H9 (cell line): ENCODE results near the gene PIK3R5. TPM values are rescaled to one million over a fixed set of nuclear protein-coding genes. Genes with fewer than 3 reads are reported as not detected.

Experiments
- DNase-seq: peaks from one replicate; pipeline ENCODE4 v3.0.0-alpha.2; 2017
- H2AFZ ChIP-seq: one replicate; pipeline ENCODE4 v1.6.1; 2013; ENCODE audit warnings: mild to moderate bottlenecking, low read length, control low read depth, moderate library complexity
- H2AK5ac ChIP-seq: 2 replicates; pipeline ENCODE4 v1.6.1; 2013; ENCODE audit warnings: low read length, control low read depth, mixed read lengths; ENCODE audit not compliant: insufficient read length
- H2BK120ac ChIP-seq: one replicate; pipeline ENCODE4 v1.6.1; 2013; ENCODE audit warnings: low read depth, mild to moderate bottlenecking, low read length, control low read depth, inconsistent platforms; ENCODE audit not compliant: poor library complexity, severe bottlenecking
- H2BK12ac ChIP-seq: 2 replicates; pipeline ENCODE4 v1.6.1; 2013; ENCODE audit warnings: low read length, control low read depth, mixed read lengths, low read depth; ENCODE audit not compliant: insufficient read length
- H2BK15ac ChIP-seq: 2 replicates; pipeline ENCODE4 v1.6.1; 2013; ENCODE audit warnings: low read depth, low read length, control low read depth
- H2BK20ac ChIP-seq: one replicate; pipeline ENCODE4 v1.6.1; 2013; ENCODE audit warnings: low read depth, mild to moderate bottlenecking, low read length, control low read depth, inconsistent platforms; ENCODE audit not compliant: poor library complexity, severe bottlenecking
- H2BK5ac ChIP-seq: 2 replicates; pipeline ENCODE4 v1.6.1; 2013; ENCODE audit warnings: low read length, control low read depth, mixed read lengths; ENCODE audit not compliant: insufficient read length
- H3K14ac ChIP-seq: 2 replicates; pipeline ENCODE4 v1.6.1; 2013; ENCODE audit warnings: low read length, control low read depth; ENCODE audit not compliant: insufficient read depth
- H3K18ac ChIP-seq: 2 replicates; pipeline ENCODE4 v1.6.1; 2013; ENCODE audit warnings: low read depth, mild to moderate bottlenecking, mixed read lengths, low read length, control low read depth; ENCODE audit not compliant: insufficient read length
- H3K23ac ChIP-seq: 2 replicates; pipeline ENCODE4 v1.6.1; 2013; ENCODE audit warnings: low read length, control low read depth, mixed read lengths, low read depth; ENCODE audit not compliant: insufficient read length
- H3K23me2 ChIP-seq: 2 replicates; pipeline ENCODE4 v1.6.1; 2013; ENCODE audit warnings: low read depth, mild to moderate bottlenecking, mixed read lengths, low read length, control low read depth; ENCODE audit not compliant: insufficient read length, poor library complexity, severe bottlenecking
- H3K27ac ChIP-seq: 2 replicates; pipeline ENCODE4 v1.5.1; 2013; ENCODE audit warnings: low read length, control low read depth, mixed read lengths, low read depth; ENCODE audit not compliant: insufficient read length
- H3K27me3 ChIP-seq: 2 replicates; pipeline ENCODE4 v1.6.1; 2013; ENCODE audit warnings: low read length, control low read depth, inconsistent platforms; ENCODE audit not compliant: insufficient read depth
- H3K4ac ChIP-seq: 2 replicates; pipeline ENCODE4 v1.6.1; 2013; ENCODE audit warnings: low read depth, mild to moderate bottlenecking, control low read depth, inconsistent platforms, low read length, moderate library complexity
- H3K4me1 ChIP-seq: 2 replicates; pipeline ENCODE4 v1.6.1; 2013; ENCODE audit warnings: low read length, control low read depth, inconsistent platforms; ENCODE audit not compliant: insufficient read depth
- H3K4me2 ChIP-seq: 2 replicates; pipeline ENCODE4 v1.6.1; 2013; ENCODE audit warnings: low read length, control low read depth, mixed read lengths; ENCODE audit not compliant: insufficient read length, insufficient read depth
- H3K56ac ChIP-seq: 2 replicates; pipeline ENCODE4 v1.6.1; 2013; ENCODE audit warnings: low read depth, mild to moderate bottlenecking, mixed read lengths, low read length, control low read depth; ENCODE audit not compliant: insufficient read length
- H3K79me1 ChIP-seq: 2 replicates; pipeline ENCODE4 v1.6.1; 2013; ENCODE audit warnings: low read depth, mild to moderate bottlenecking, moderate library complexity, low read length, control low read depth, inconsistent platforms; ENCODE audit not compliant: insufficient read depth, poor library complexity, severe bottlenecking
- H3K79me2 ChIP-seq: 2 replicates; pipeline ENCODE4 v1.6.1; 2013; ENCODE audit warnings: low read length, control low read depth, inconsistent platforms; ENCODE audit not compliant: insufficient read depth
- H3K9ac ChIP-seq: 2 replicates; pipeline ENCODE4 v1.6.1; 2013; ENCODE audit warnings: low read length, control low read depth, mixed read lengths; ENCODE audit not compliant: insufficient read length; ENCODE audit errors: extremely low read depth
- H3K9me3 ChIP-seq: one replicate; pipeline ENCODE4 v1.6.1; 2013; ENCODE audit warnings: low read depth, low read length, inconsistent platforms; ENCODE audit not compliant: control insufficient read depth
- H3T11ph ChIP-seq: one replicate; pipeline ENCODE4 v1.6.1; 2013; ENCODE audit warnings: mild to moderate bottlenecking, low read length, control low read depth, inconsistent platforms
- H4K20me1 ChIP-seq: one replicate; pipeline ENCODE4 v1.6.1; 2013; ENCODE audit not compliant: control insufficient read depth, insufficient read length, insufficient read depth
- H4K5ac ChIP-seq: 2 replicates; pipeline ENCODE4 v1.6.1; 2013; ENCODE audit warnings: low read depth, mild to moderate bottlenecking, mixed read lengths, low read length, control low read depth; ENCODE audit not compliant: insufficient read length
- H4K8ac ChIP-seq: replicated peaks from 2 replicates; pipeline ENCODE4 v1.6.1; 2013; ENCODE audit warnings: low read length, control low read depth, mixed read lengths, low read depth; ENCODE audit not compliant: insufficient read length
- H4K91ac ChIP-seq: 2 replicates; pipeline ENCODE4 v1.6.1; 2013; ENCODE audit warnings: low read depth, mild to moderate bottlenecking, moderate library complexity, mixed read lengths, low read length, control low read depth; ENCODE audit not compliant: insufficient read length
- H3K27ac Mint-ChIP-seq, 3 experiments: 2 replicates in 2 of 3; 3 replicates in 1 of 3; pipeline ENCODE4 v1.8.0; 2020 to 2021; ENCODE audit warnings: mixed read lengths in 3 of 3, mild to moderate bottlenecking in 1 of 3, moderate library complexity in 1 of 3
- H3K27me3 Mint-ChIP-seq: 2 replicates; pipeline ENCODE4 v1.8.0; 2021; ENCODE audit warnings: low read depth, mild to moderate bottlenecking, moderate library complexity, mixed read lengths
- H3K36me3 Mint-ChIP-seq, 3 experiments: 2 replicates in 2 of 3; 3 replicates in 1 of 3; pipeline ENCODE4 v1.8.0; 2020 to 2021; ENCODE audit warnings: low read depth in 3 of 3, mixed read lengths in 3 of 3; ENCODE audit not compliant: insufficient read depth in 1 of 3
- H3K4me1 Mint-ChIP-seq, 2 experiments: 2 replicates each; pipeline ENCODE4 v1.8.0; 2020; ENCODE audit warnings: mixed read lengths in 2 of 2
- H3K4me3 Mint-ChIP-seq, 2 experiments: 2 replicates in 1 of 2; 3 replicates in 1 of 2; pipeline ENCODE4 v1.8.0; 2020 to 2021; ENCODE audit warnings: mild to moderate bottlenecking in 2 of 2, mixed read lengths in 2 of 2, moderate library complexity in 1 of 2
- H3K9me3 Mint-ChIP-seq, 2 experiments: 2 replicates in 1 of 2; 3 replicates in 1 of 2; pipeline ENCODE4 v1.8.0; 2020; ENCODE audit warnings: mild to moderate bottlenecking in 2 of 2, mixed read lengths in 2 of 2, moderate library complexity in 1 of 2
- WGBS: extraction: QIAGEN DNeasy Blood & Tissue Kit; methylation state at CpG from one replicate; pipeline ENCODE4 v1.1.7; 2013; ENCODE audit warnings: missing lambda C conversion rate, low lambda C conversion rate, mixed read lengths; ENCODE audit not compliant: insufficient read length; ENCODE audit errors: extremely low coverage; 5-methylcytosine and 5-hydroxymethylcytosine counted together
- total RNA-seq: library from RNA; stranded (reverse); gene quantifications from 2 replicates; pipeline ENCODE4 v1.2.1, GENCODE V29; 2021
- TF ChIP-seq, protein P1 (sequence below): fragments of 200-600 bp; sonication (generic); conservative IDR thresholded peaks from 3 replicates; pipeline ENCODE4 v1.8.0; 2021; ENCODE audit warnings: antibody characterized with exemption, mild to moderate bottlenecking

Gene PIK3R5
- total RNA-seq, 1 experiment from 2014 or later: 1.4 TPM

DNA sequence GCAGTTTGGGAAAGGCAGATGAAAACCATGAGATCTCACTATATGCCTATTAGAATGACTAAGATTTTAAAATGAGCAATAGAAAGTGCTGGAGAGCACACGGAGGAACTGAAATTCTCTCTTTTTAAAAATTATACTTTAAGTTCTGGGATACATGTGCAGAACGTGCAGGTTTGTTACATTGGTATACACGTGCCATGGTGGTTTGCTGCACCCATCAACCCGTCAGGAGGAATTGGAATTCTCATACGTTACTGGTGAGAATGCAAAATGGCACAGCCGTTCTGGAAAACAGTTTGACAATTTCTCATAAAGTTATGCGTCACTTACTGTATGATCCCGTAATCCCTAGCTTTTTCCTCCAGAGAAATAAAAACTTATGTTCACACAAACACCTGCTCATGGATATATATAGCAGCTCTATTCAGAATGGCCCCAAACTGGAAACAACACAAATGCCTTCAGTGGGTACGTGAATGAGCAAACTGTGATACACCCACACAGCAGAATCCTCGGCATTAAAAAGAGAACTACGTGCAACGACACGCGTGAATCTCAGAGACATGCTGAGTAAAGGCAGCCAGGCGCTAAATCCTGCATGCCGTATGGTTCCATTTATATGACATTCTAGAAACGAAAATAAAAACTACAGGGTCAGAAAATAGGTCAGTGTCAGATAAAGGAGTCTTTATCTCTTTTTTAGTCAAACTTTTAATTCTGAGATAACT, 109.9 kb downstream of the PIK3R5 start:
- no peak overlapping the region for H3K4me3 Mint-ChIP-seq
- Histone ChIP-seq H2BK15ac (no peak overlapping the region), H3K4me2 (no peak overlapping the region), H4K91ac (no peak overlapping the region), H3K23ac (no peak overlapping the region), H2BK120ac (no peak overlapping the region), H3K27ac (no peak overlapping the region), H2AFZ (no peak overlapping the region), H2AK5ac (no peak overlapping the region), H3K27me3 (no peaks in the 10 kb centered on the region), H3K23me2 (no peaks in the 10 kb centered on the region), H3K14ac (no peak overlapping the region), H4K20me1 (no peaks in the 10 kb centered on the region), H3K18ac (no peak overlapping the region), H4K5ac (no peak overlapping the region), H2BK20ac (no peak overlapping the region), H3K9me3 (no peaks in the 10 kb centered on the region), H3K4ac (no peak overlapping the region), H3K9ac (no peak overlapping the region), H4K8ac (no peak overlapping the region), H3K56ac (peak overlapping the region; percentile 33), H2BK12ac (no peak overlapping the region), H3T11ph (no peak overlapping the region), H3K79me1 (no peaks in the 10 kb centered on the region), H3K4me1 (peaks cover 8% of the 10 kb centered on the region; the same call in 1 of the 2 replicates), H2BK5ac (no peak overlapping the region), H3K79me2 (no peaks in the 10 kb centered on the region)
- DNase-seq: no peak
- no peak overlapping the region for H3K27ac Mint-ChIP-seq
- TF ChIP-seq, protein P1, sequence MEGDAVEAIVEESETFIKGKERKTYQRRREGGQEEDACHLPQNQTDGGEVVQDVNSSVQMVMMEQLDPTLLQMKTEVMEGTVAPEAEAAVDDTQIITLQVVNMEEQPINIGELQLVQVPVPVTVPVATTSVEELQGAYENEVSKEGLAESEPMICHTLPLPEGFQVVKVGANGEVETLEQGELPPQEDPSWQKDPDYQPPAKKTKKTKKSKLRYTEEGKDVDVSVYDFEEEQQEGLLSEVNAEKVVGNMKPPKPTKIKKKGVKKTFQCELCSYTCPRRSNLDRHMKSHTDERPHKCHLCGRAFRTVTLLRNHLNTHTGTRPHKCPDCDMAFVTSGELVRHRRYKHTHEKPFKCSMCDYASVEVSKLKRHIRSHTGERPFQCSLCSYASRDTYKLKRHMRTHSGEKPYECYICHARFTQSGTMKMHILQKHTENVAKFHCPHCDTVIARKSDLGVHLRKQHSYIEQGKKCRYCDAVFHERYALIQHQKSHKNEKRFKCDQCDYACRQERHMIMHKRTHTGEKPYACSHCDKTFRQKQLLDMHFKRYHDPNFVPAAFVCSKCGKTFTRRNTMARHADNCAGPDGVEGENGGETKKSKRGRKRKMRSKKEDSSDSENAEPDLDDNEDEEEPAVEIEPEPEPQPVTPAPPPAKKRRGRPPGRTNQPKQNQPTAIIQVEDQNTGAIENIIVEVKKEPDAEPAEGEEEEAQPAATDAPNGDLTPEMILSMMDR: no peak
- no peaks in the 10 kb centered on the region for H3K27me3 Mint-ChIP-seq
- H3K4me1 Mint-ChIP-seq: peaks cover 24 to 28% of the 10 kb centered on the region in 2 experiments
- no CpG with 5 or more reads among the region's 17 CpGs for WGBS
- H3K9me3 Mint-ChIP-seq: no peaks in the 10 kb centered on the region; a peak in 2 of 5 replicates
- H3K36me3 Mint-ChIP-seq: no peaks in the 10 kb centered on the region
